Upper lobe of left lung (tissue), 4 donors: Measurements from ENCODE around the gene SORCS3.

Experiments used
- POLR2AphosphoS5 ChIP-seq, 2 donors: sonication (generic); formaldehyde crosslinking; IDR thresholded peaks; one replicate each; pipeline ENCODE4 v1.5.1; 2017; ENCODE audit warnings: antibody characterized with exemption in 2 of 2
- TF ChIP-seq, protein P1 (sequence below), 6 experiments: fragments of 450-650 bp in 4 of 6; fragments of 200-600 bp in 2 of 6; sonication (generic) in 2 of 6; IDR thresholded peaks; one replicate each; pipeline ENCODE4 v1.5.1; 2016 to 2019; ENCODE audit warnings: antibody characterized with exemption in 6 of 6

DNA sequence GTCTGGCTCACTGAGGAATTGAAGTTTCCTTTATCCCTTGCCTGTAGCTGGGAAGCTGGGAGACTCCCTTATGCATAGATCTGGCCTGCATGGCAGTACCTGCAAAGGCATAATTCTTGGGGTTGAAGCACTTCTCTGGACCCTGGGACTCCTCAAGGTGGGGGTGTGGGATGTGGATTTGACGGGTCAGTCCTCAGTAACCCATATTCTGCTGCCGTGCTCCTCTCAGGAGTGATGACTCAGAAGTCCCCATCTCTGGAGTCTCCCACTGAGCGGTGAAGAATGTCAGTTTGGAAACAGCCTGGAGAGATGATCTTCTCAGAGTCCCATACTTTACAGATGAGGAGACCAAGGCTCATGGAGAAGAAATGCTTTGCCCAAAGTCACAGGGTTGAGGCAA, 49.0 kb downstream of the SORCS3 start:
- TF ChIP-seq, protein P1, sequence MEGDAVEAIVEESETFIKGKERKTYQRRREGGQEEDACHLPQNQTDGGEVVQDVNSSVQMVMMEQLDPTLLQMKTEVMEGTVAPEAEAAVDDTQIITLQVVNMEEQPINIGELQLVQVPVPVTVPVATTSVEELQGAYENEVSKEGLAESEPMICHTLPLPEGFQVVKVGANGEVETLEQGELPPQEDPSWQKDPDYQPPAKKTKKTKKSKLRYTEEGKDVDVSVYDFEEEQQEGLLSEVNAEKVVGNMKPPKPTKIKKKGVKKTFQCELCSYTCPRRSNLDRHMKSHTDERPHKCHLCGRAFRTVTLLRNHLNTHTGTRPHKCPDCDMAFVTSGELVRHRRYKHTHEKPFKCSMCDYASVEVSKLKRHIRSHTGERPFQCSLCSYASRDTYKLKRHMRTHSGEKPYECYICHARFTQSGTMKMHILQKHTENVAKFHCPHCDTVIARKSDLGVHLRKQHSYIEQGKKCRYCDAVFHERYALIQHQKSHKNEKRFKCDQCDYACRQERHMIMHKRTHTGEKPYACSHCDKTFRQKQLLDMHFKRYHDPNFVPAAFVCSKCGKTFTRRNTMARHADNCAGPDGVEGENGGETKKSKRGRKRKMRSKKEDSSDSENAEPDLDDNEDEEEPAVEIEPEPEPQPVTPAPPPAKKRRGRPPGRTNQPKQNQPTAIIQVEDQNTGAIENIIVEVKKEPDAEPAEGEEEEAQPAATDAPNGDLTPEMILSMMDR (IDR thresholded peaks at IDR 0.05): no peak
- TF ChIP-seq POLR2AphosphoS5 (IDR thresholded peaks at IDR 0.05): no peak
